Measurements from ENCODE around the gene GADD45A.

DNA sequence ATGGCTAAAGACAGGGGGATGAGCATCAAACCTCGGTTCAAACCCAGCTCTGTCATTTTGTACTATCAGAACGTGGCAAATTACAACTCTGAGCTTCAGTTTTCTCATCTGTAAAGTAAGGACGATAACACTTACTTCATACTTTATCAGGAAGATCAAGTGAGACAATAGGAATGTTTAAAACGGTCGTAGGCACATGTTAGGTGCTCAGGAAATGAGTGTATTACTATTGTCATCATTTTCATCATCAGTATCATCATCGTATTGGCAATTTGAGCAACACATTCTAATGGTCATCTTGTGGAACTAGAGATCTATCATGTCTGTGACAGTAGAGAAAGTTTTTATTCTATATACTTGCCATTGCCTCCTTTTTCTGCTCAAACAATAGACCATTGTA lies 22.1 kb upstream of the GADD45A start:
- TF ChIP-seq YY1 (IDR thresholded peaks at IDR 0.05; ENCODE audit: low read depth) (no peak), MAX (IDR thresholded peaks at IDR 0.05) (no peak), USF1 (IDR thresholded peaks at IDR 0.05) (no peak), RAD21 (IDR thresholded peaks at IDR 0.05; ENCODE audit: low read depth) (no peak), CEBPB (IDR thresholded peaks at IDR 0.05) (no peak), TAF1 (IDR thresholded peaks at IDR 0.05; ENCODE audit: low read depth) (no peak), FOXM1 (IDR thresholded peaks at IDR 0.05; ENCODE audit: borderline replicate concordance, low read depth) (no peak), ZBTB7A (IDR thresholded peaks at IDR 0.05; ENCODE audit: low read depth) (no peak), REST (IDR thresholded peaks at IDR 0.05; ENCODE audit: low read depth) (no peak), EP300 (IDR thresholded peaks at IDR 0.05; ENCODE audit: borderline replicate concordance) (no peak), TCF12 (IDR thresholded peaks at IDR 0.05; ENCODE audit: low read depth) (no peak), EGR1 (IDR thresholded peaks at IDR 0.05) (no peak), CREB1 (IDR thresholded peaks at IDR 0.05; ENCODE audit: low read depth) (no peak), NFIC (IDR thresholded peaks at IDR 0.05) (no peak)

All from Ishikawa (cell line).